Erythroblast (primary cell): Measurements from ENCODE around the gene FILIP1.

ENCODE experiments used
- GATA1 ChIP-seq: IDR thresholded peaks from 2 replicates; pipeline ENCODE4 v1.6.1; 2011; ENCODE audit warnings: low read depth, mild to moderate bottlenecking, control low read depth, low read length, moderate library complexity
- POLR2A ChIP-seq: IDR thresholded peaks from 2 replicates; pipeline ENCODE4 v1.6.1; 2011; ENCODE audit warnings: mild to moderate bottlenecking, low read length

GRCh38 chr6:75445738-75446137 is 47.9 kb downstream of the FILIP1 start:
- TF ChIP-seq POLR2A (no peak), GATA1 (no peak)
